Fibroblast of lung (primary cell): ENCODE results near the gene NPC1L1.

Experiments
- CTCF ChIP-seq, 2 donors: IDR thresholded peaks in 1 of 2; conservative IDR thresholded peaks in 1 of 2; 1 replicate in 1 of 2; 2 replicates in 1 of 2; pipeline ENCODE4 v1.5.1; 2011 to 2012; ENCODE audit warnings: low read length in 2 of 2, control low read depth in 1 of 2, inconsistent platforms in 1 of 2, low read depth in 1 of 2, mild to moderate bottlenecking in 1 of 2
- EZH2 ChIP-seq: IDR thresholded peaks from 2 replicates; pipeline ENCODE4 v1.5.1; 2012; ENCODE audit warnings: low read length, control low read depth, mild to moderate bottlenecking; ENCODE audit errors: missing control alignments

- no peak for TF ChIP-seq CTCF (conservative IDR thresholded peaks at IDR 0.05 in 1 of 2, IDR thresholded peaks at IDR 0.05 in 1 of 2; ENCODE audit: low read depth in 1 of 2, low read length in 2 of 2)
- no peak for TF ChIP-seq EZH2
Observed at GRCh38 chr7:44576228-44576627, 35.1 kb upstream of the NPC1L1 start.
